HG02763 (cell line): Measurements from ENCODE around the gene CDC25A.
A peak's percentile ranks its signal among the peaks of the same experiment; 100 is the strongest.
"Not testable (repeated sequence)": the region's sequence is repeated elsewhere in the genome, so short reads cannot be mapped to it uniquely, and the experiment has no call there.

ENCODE experiments used
- ATAC-seq: cut with Tn5 transposase; IDR thresholded peaks from one replicate; pipeline ENCODE4 v1.9.1; 2021; ENCODE audit warnings: mild to moderate bottlenecking, moderate library complexity; ENCODE audit not compliant: unreplicated experiment

CDC25A gene

GRCh38 chr3:48188266-48189201 lies at the start of gene CDC25A:
Gene CDC25A (minus strand): TSS chr3:48188417. CDS start chr3:48187947, 470 bp downstream.
- ATAC-seq, result peak; percentile 95

GRCh38 chr3:48236531-48236930 lies 48.3 kb upstream of the CDC25A start:
- ATAC-seq, result no peak

- ATAC-seq, result no peak
Measured at GRCh38 chr3:48233542-48233941, 45.3 kb upstream of the CDC25A start.

GRCh38 chr3:48232734-48233133 lies 44.5 kb upstream of the CDC25A start:
- peak; percentile 51 for ATAC-seq

- no peak for ATAC-seq
Measured at GRCh38 chr3:48232232-48232631, 44.0 kb upstream of the CDC25A start.

GRCh38 chr3:48226939-48227338 lies 38.7 kb upstream of the CDC25A start:
- ATAC-seq, result no peak

- ATAC-seq, result no peak
Measured at GRCh38 chr3:48225587-48225986, 37.4 kb upstream of the CDC25A start.

GRCh38 chr3:48222616-48223513 lies 34.6 kb upstream of the CDC25A start, which contains the start of gene CAMP:
Gene CAMP (plus strand): TSS chr3:48223495. CDS start chr3:48223512, 17 bp downstream.
- peak; percentile 55 for ATAC-seq

- no peak for ATAC-seq
Measured at GRCh38 chr3:48220746-48221145, 32.5 kb upstream of the CDC25A start.

GRCh38 chr3:48219543-48219942 lies 31.3 kb upstream of the CDC25A start:
- ATAC-seq, result no peak

GRCh38 chr3:48218537-48218936 lies 30.3 kb upstream of the CDC25A start:
- ATAC-seq, result no peak

- ATAC-seq, result no peak
Measured at GRCh38 chr3:48217449-48217848, 29.2 kb upstream of the CDC25A start.

- no peak for ATAC-seq
Measured at GRCh38 chr3:48215876-48216275, 27.7 kb upstream of the CDC25A start.

- no peak for ATAC-seq
Measured at GRCh38 chr3:48215466-48215865, 27.2 kb upstream of the CDC25A start.

GRCh38 chr3:48215019-48215418 lies 26.8 kb upstream of the CDC25A start:
- ATAC-seq, result no peak

GRCh38 chr3:48214225-48214624 lies 26.0 kb upstream of the CDC25A start:
- ATAC-seq, result no peak

- ATAC-seq, result not testable (repeated sequence)
Measured at GRCh38 chr3:48211776-48212175, 23.6 kb upstream of the CDC25A start.

GRCh38 chr3:48210534-48210933 lies 22.3 kb upstream of the CDC25A start:
- ATAC-seq, result not testable (repeated sequence)

- ATAC-seq, result no peak
Measured at GRCh38 chr3:48209445-48209844, 21.2 kb upstream of the CDC25A start.

GRCh38 chr3:48208076-48208475 lies 19.9 kb upstream of the CDC25A start:
- ATAC-seq, result no peak

GRCh38 chr3:48202632-48203031 lies 14.4 kb upstream of the CDC25A start:
- no peak for ATAC-seq
